Endodermal cell (in vitro differentiated cells): ENCODE data around the gene UFD1. TPM values are rescaled to one million over a fixed set of nuclear protein-coding genes. Genes with fewer than 3 reads are reported as not detected.
"Not testable (repeated sequence)": the region's sequence is repeated elsewhere in the genome, so short reads cannot be mapped to it uniquely, and the experiment has no call there.

Source experiments
- DNase-seq: peaks from one replicate; pipeline ENCODE4 v3.0.0-alpha.2; 2017
- H3K27ac ChIP-seq: 2 replicates; pipeline ENCODE4 v1.5.1; 2013; ENCODE audit warnings: mild to moderate bottlenecking, low read depth, low read length, moderate library complexity
- H3K27me3 ChIP-seq: 2 replicates; pipeline ENCODE4 v1.6.1; 2013; ENCODE audit warnings: mild to moderate bottlenecking, low read length, moderate library complexity; ENCODE audit not compliant: insufficient read depth, control insufficient read depth, poor library complexity, severe bottlenecking
- H3K36me3 ChIP-seq: 2 replicates; pipeline ENCODE4 v1.7.0; 2013; ENCODE audit warnings: mild to moderate bottlenecking, low read length, moderate library complexity; ENCODE audit not compliant: control insufficient read depth, insufficient read depth
- H3K4me1 ChIP-seq: one replicate; pipeline ENCODE4 v1.7.0; 2013; ENCODE audit warnings: low read length; ENCODE audit not compliant: control insufficient read depth, insufficient read depth
- H3K4me3 ChIP-seq: 2 replicates; pipeline ENCODE4 v1.5.1; 2013; ENCODE audit warnings: mild to moderate bottlenecking, low read length, moderate library complexity
- H3K9ac ChIP-seq: 2 replicates; pipeline ENCODE4 v1.6.1; 2013; ENCODE audit warnings: mild to moderate bottlenecking, low read length, moderate library complexity; ENCODE audit not compliant: poor library complexity, severe bottlenecking; ENCODE audit errors: extremely low read depth
- H3K9me3 ChIP-seq: 2 replicates; pipeline ENCODE4 v1.6.1; 2013; ENCODE audit warnings: mild to moderate bottlenecking, low read length, moderate library complexity; ENCODE audit not compliant: control insufficient read depth
- H3K27ac Mint-ChIP-seq: 2 replicates; pipeline ENCODE4 v1.8.0; 2020; ENCODE audit warnings: mixed read lengths
- H3K27me3 Mint-ChIP-seq: 2 replicates; pipeline ENCODE4 v1.8.0; 2021; ENCODE audit warnings: mild to moderate bottlenecking, mixed read lengths; ENCODE audit not compliant: insufficient read depth
- H3K36me3 Mint-ChIP-seq: 2 replicates; pipeline ENCODE4 v1.8.0; 2020; ENCODE audit warnings: low read depth, mixed read lengths
- H3K4me1 Mint-ChIP-seq: 2 replicates; pipeline ENCODE4 v1.8.0; 2020; ENCODE audit warnings: mixed read lengths
- H3K4me3 Mint-ChIP-seq: 2 replicates; pipeline ENCODE4 v1.8.0; 2020; ENCODE audit warnings: mild to moderate bottlenecking, moderate library complexity, mixed read lengths
- H3K9me3 Mint-ChIP-seq: 2 replicates; pipeline ENCODE4 v1.8.0; 2020; ENCODE audit warnings: mild to moderate bottlenecking, mixed read lengths
- WGBS, 2 experiments: methylation state at CpG; one replicate each; pipeline versions ENCODE4 v1.1.5 to v1.1.7; 2013; ENCODE audit warnings: missing lambda C conversion rate in 2 of 2, mixed read lengths in 1 of 2; ENCODE audit not compliant: insufficient coverage in 1 of 2, insufficient read length in 1 of 2; 5-methylcytosine and 5-hydroxymethylcytosine counted together
- total RNA-seq, 2 donors: library from RNA; stranded (reverse); fragmentation: NEBNext Ultra II Directional in 1 of 2; extraction: Animal tissue kit (Norgen Biotek cat#: 25700) in 1 of 2; gene quantifications; 2 replicates in 1 of 2; 3 replicates in 1 of 2; pipeline ENCODE4 v1.2.1, GENCODE V29; 2021
- TF ChIP-seq, protein P1 (sequence below): fragments of 200-600 bp; sonication (generic); conservative IDR thresholded peaks from 2 replicates; pipeline ENCODE4 v1.5.0; 2021; ENCODE audit warnings: antibody characterized with exemption, mild to moderate bottlenecking

Gene UFD1
- total RNA-seq, 2 donors from 2014 or later = 67.7 to 69.2 TPM

DNA sequence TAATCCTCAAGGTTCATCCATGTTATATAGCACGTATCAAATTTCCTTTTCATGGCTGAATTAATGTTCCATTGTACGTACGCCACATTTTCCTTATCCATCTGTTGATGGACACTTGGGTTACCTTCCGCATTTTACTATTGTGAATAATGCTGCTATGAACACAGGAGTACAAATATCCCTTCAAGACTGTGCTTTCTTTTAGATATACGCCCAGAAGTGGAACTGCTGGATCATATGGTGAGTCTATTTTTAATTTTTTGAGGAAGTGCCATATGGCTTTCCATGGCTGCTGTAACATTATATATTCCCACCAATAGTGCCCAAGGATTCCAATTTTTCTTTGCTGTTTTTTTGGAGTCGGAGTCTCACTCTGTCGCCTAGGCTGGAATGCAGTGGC is 40.7 kb downstream of the UFD1 start:
- Histone ChIP-seq H3K27ac (no peak overlapping the region), H3K9me3 (no peaks in the 10 kb centered on the region), H3K4me3 (no peak overlapping the region), H3K9ac (no peak overlapping the region), H3K36me3 (peaks cover 41% of the 10 kb centered on the region), H3K27me3 (no peaks in the 10 kb centered on the region), H3K4me1 (no peaks in the 10 kb centered on the region)
- Mint-ChIP-seq H3K4me1 (peaks cover 3% of the 10 kb centered on the region), H3K27ac (no peak overlapping the region), H3K9me3 (no peaks in the 10 kb centered on the region), H3K4me3 (no peak overlapping the region), H3K27me3 (no peaks in the 10 kb centered on the region), H3K36me3 (peaks cover 35% of the 10 kb centered on the region)
- TF ChIP-seq, protein P1, sequence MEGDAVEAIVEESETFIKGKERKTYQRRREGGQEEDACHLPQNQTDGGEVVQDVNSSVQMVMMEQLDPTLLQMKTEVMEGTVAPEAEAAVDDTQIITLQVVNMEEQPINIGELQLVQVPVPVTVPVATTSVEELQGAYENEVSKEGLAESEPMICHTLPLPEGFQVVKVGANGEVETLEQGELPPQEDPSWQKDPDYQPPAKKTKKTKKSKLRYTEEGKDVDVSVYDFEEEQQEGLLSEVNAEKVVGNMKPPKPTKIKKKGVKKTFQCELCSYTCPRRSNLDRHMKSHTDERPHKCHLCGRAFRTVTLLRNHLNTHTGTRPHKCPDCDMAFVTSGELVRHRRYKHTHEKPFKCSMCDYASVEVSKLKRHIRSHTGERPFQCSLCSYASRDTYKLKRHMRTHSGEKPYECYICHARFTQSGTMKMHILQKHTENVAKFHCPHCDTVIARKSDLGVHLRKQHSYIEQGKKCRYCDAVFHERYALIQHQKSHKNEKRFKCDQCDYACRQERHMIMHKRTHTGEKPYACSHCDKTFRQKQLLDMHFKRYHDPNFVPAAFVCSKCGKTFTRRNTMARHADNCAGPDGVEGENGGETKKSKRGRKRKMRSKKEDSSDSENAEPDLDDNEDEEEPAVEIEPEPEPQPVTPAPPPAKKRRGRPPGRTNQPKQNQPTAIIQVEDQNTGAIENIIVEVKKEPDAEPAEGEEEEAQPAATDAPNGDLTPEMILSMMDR = no peak
- no peak for DNase-seq
- 94 to 97% methylated on average over 6 to 7 of the region's 7 CpGs for WGBS, 2 experiments

DNA sequence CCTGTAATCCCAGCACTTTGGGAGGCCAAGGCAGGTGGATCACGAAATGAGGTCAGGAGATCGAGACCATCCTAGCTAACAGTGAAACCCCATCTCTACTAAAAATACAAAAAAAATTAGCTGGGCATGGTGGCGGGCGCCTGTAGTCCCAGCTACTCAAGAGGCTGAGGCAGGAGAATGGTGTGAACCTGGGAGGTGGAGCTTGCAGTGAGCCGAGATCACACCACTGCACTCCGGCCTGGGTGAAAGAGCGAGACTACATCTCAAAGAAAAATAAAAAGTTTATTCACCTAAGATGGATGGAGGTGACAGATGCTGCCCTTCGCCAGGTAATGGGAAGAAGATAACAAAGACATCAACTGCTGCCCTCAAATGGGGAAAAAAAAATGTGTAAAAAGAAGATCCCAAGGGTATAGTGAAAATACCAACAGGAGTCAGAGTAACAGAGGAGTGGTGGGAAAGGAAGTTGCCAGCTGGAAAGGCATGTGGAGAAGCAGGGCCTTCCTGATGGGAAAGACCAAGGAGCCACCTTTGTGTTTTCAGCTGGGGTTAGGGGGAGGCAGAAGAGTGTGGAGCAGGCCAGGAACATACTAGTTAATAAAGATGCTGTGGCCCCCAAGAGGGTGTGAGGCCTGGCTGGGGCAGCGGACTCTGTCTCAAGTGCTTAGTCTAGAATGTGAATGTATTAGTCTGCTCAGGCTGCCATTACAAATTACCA is 42.4 kb downstream of the UFD1 start:
- not testable (repeated sequence) for H3K9me3 Mint-ChIP-seq, H3K4me3 ChIP-seq, H3K9ac ChIP-seq, H3K4me1 ChIP-seq, H3K27ac ChIP-seq, H3K27me3 ChIP-seq, DNase-seq, H3K4me1 Mint-ChIP-seq, H3K4me3 Mint-ChIP-seq, H3K9me3 ChIP-seq, H3K27me3 Mint-ChIP-seq
- Mint-ChIP-seq H3K27ac (peak overlapping the region; percentile 3), H3K36me3 (peaks cover 23% of the 10 kb centered on the region)
- H3K36me3 ChIP-seq = peaks cover 35% of the 10 kb centered on the region
- WGBS, 2 experiments = 90 to 100% methylated on average over 1 to 8 of the region's 9 CpGs

DNA sequence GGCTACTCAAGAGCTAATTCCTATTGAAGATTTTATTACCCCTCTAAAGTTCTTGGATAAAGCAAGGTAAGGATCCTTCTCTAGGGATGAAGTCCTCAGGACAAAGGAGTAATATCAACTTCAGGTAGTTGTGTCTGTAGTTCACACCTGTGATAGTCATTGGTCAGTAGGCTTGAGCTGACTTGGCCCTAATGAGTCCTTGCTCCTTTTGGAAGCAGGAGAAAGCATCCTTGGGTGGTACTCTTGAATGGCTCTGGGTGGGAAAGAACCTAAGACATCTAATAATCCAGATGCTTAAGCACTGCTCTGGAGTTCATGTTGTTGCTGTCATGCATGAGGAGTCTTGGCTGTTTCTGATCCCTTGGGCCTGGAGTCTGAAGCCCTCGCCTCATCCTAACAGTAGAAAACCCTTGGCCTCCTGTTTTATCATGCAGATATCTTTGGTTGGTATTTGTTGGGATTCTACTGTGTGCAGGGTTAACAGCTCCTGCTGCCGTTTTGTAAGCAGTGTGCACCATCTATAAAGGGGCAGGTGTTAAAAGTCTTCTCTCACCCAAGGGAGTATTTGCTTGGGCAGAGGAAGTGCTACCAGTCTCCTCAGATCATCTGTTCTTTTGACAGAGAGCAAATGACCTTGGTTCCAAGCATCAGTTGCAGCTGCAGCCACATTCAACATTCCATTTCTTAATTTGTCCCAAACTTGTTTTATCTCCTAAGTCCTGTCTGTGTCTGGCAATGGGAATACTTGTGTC is 44.0 kb downstream of the UFD1 start:
- Histone ChIP-seq H3K4me1 (no peaks in the 10 kb centered on the region), H3K4me3 (no peak overlapping the region), H3K27me3 (no peaks in the 10 kb centered on the region), H3K27ac (no peak overlapping the region), H3K36me3 (peaks cover 24% of the 10 kb centered on the region), H3K9ac (no peak overlapping the region), H3K9me3 (no peaks in the 10 kb centered on the region)
- Mint-ChIP-seq H3K27ac (no peak overlapping the region), H3K4me1 (peaks cover 14% of the 10 kb centered on the region), H3K36me3 (peaks cover 18% of the 10 kb centered on the region), H3K9me3 (no peaks in the 10 kb centered on the region), H3K27me3 (no peaks in the 10 kb centered on the region), H3K4me3 (no peak overlapping the region)
- DNase-seq = no peak
- TF ChIP-seq, protein P1 = no peak
- 97 to 100% methylated on average over 1 to 2 of the region's 2 CpGs for WGBS, 2 experiments
